GM18951 (cell line): ENCODE results near the gene GSK3A.

Source experiments
- POLR2A ChIP-seq: IDR thresholded peaks from 4 replicates; pipeline ENCODE4 v1.6.1; 2011; ENCODE audit warnings: mild to moderate bottlenecking; ENCODE audit not compliant: insufficient read length, insufficient read depth; ENCODE audit errors: extremely low read depth
- in situ Hi-C: fragments of 300-500 bp; cut with MboI; formaldehyde crosslinking; loops from one replicate; pipeline ENCODE4 v1.12.0; 2022; ENCODE audit warnings: low sequenced_read_pairs, mixed read lengths, inconsistent platforms; ENCODE audit not compliant: unreplicated experiment

GSK3A gene

DNA sequence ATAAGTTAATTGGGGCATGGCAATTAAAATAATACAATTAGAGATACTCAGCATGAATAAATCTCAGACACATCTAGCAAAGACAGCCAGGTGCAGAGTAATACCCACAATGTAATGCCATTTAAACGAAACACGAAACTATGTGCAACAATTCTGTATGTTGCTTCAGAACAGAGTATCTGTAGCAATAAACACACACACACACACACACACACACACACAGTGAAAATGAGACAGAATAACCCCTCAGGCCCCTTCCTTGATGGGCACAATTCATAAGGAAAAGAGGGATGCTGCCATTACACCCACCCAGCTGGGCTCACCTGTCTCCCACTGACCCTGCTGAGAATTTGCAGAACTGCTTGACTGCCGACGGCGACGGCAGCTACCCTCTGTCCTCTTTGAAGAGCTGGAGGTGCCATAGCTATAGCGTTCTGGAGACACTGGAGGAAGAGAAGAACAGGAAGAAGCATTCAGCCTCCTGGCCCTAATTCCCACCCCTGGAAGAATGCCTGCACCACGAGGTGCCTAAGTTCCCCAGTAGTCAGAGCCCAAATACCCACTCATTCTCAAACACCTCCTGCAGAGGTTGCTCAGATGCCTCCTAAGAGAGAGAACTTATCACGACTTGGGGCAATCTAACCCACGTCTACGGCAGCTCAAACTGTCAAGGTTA, 27.5 kb downstream of the GSK3A start:
- in situ Hi-C loops, result no loop called here
- TF ChIP-seq POLR2A, result no peak

GRCh38 chr19:42212886-42213285, 29.5 kb downstream of the GSK3A start:
- TF ChIP-seq POLR2A, result no peak
- in situ Hi-C loops, result no loop called here

DNA sequence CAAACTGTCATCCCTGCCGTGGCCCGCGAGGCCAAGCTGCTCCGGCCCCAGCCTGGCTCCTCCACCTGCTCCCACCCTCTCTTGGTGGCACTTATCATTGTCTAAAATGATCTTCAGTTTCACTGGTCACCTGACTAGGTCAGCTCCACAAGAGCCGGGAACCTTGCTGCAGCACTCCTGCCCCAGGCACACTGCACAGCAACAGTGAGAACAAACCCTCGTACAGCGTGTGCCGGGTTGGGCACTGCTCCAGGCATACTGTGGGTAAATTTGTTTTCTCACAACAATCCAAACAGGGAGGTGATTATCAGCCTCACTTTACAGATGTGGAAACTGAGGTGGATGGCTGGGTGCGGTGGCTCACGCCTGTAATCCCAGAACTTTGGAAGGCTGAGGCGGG, 33.8 kb downstream of the GSK3A start:
- no peak for TF ChIP-seq POLR2A
- in situ Hi-C loops, result no loop called here

GRCh38 chr19:42207767-42208271, 34.6 kb downstream of the GSK3A start:
- TF ChIP-seq POLR2A, result no peak
- in situ Hi-C loops, result no loop called here

DNA sequence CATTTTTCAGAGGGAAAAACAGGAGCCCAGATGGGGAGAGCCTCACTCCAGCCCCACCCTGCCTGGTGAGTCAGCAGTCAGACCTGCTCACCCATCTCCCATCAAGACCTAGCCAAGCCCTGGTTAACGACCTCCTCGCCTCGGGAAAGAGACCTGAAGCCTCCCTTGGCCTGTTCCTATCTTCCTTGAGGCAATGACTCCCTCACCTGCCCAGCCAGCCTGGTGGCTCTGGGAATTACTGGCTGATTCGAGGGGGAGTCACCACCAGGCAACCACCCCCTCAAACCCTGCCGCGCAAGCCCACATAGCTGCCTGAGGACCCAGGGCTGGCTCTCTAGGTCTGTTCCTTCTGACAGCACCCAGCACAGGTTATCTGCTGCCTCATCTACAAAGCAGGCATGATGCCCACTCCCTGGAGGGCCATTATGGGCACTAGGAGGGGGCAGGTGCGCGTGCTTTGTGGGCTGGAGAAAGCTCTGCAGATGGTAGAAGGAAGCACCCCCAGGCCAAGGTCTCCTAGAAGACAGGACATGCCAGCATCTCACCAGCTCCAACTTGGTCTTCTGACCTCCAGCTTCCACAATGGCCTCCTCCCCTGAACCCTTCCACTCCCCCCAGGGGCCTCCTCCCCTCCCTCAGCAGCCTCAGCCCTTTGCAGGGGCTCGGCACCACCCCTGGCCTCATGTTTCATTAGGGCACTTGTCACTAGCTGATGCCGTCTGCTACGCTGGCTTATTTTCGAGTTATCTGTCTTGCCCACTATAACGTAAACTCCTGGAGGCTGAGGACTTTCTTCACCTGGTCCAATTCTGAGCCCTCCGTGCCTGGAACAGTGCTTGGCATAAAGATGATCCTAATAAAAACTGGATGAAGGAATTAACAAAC, 35.3 kb downstream of the GSK3A start:
- in situ Hi-C loops, result no loop called here
- TF ChIP-seq POLR2A, result no peak

DNA sequence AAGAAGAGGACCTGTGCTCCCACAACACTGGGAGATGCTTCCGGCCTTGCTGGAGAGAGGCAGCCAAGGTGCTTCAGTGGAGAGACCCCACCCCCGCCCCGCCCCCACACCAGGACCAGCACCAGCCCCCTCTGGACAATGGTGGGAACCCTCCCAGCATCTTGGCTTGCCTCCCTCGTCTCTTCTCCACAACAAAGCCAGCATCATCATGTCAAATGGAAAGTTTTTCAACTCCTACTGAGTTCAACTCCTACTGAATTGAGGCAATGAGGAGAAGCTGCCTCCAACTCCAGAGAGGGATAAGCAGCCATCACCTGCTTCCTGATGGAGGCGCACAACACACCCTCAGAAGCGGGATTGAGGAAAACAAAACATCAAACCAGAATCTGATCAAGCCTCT, 37.7 kb downstream of the GSK3A start:
- in situ Hi-C loops, result no loop called here

GRCh38 chr19:42203700-42204099, 38.7 kb downstream of the GSK3A start:
- TF ChIP-seq POLR2A, result no peak
- in situ Hi-C loops, result no loop called here

More for the DNA sequence above, 37.7 kb downstream of the GSK3A start:
- TF ChIP-seq POLR2A, result no peak

DNA sequence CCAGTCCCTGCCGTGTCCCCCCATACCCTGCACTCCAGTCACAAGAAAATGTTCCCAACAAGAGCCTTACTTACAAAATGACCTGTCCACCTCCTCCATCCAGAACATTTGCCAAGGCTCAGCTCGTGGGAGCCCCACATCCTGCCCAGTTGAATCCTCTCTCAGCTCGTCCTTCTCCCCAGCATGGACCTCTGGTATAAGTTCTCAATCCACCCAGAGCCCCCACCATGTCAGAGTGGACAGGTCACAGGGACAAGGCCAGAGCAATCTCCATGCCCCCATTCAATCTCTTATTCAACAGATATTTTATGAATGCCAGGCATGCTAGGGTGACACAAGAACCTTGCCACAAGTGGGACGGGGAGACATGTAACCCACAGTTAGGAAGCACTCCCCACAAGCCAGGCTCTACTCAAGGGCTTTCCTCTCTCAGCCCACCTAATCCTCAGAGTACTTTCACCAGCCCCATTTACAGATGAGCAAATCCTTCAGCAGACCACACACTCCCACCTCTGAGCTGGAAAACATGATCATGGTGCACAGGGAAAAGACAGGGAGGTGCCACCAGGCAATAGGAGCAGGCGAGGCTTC, 40.0 kb downstream of the GSK3A start:
- in situ Hi-C loops, result no loop called here
- no peak for TF ChIP-seq POLR2A

- in situ Hi-C loops, result no loop called here
These were observed 40.7 kb downstream of the GSK3A start for GRCh38 chr19:42201489-42202289.

DNA sequence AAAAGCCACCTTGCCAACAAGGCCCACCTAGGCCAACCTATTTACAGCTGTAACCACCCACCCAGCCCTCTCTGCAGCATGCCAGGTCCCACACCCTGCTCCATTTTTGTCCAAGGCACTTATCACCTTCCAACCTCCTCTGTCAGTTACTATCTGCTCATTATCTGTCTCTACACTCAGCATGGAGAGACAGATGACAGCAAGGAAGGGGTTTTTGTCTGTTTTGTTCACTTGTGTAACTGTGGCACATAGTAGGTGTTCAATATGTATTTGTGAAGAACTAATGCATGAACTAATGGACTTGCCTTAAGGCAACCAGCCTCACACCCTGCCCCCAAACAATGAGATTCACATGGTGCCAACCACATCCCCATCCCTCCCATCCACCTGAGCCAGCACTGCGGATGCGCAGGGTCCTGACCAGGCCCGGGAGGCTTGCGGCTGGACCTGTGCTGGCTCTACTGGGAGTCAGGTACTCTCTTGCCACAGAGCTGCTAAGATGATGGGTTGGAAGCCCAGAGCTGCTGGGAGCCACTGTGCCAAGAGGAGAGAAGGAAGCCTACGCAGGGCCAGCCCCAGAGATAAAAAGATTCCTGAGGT, 42.2 kb downstream of the GSK3A start:
- in situ Hi-C loops, result no loop called here
- TF ChIP-seq POLR2A, result no peak

More at GRCh38 chr19:42201489-42202289, 40.7 kb downstream of the GSK3A start:
- peak; percentile 35 for TF ChIP-seq POLR2A

- peak; percentile 49 for TF ChIP-seq POLR2A
- in situ Hi-C loops, result no loop called here
These were observed 42.8 kb downstream of the GSK3A start for GRCh38 chr19:42199440-42200115.
